ENCODE measurements around the gene MRI1.

DNA sequence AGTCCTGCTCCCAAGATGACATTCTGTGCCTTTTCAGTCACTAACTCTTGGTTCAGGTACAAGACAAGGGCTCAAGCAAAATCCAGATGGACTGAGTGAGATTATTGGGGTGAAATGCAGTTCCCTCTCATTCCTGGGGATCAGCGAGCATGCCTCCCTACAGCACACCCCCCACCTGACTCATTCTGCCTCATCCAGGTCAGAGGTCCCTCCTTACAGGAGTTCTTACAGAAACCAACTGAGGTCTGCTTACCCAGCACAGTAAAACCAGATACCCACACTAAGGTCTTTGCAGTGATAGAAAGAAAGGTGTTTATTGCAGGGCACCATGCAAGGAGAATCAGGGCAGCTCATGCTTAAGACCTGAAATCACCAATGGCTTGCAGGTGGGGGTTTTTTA is 21.6 kb upstream of the MRI1 start:
- TF ChIP-seq, protein P1, sequence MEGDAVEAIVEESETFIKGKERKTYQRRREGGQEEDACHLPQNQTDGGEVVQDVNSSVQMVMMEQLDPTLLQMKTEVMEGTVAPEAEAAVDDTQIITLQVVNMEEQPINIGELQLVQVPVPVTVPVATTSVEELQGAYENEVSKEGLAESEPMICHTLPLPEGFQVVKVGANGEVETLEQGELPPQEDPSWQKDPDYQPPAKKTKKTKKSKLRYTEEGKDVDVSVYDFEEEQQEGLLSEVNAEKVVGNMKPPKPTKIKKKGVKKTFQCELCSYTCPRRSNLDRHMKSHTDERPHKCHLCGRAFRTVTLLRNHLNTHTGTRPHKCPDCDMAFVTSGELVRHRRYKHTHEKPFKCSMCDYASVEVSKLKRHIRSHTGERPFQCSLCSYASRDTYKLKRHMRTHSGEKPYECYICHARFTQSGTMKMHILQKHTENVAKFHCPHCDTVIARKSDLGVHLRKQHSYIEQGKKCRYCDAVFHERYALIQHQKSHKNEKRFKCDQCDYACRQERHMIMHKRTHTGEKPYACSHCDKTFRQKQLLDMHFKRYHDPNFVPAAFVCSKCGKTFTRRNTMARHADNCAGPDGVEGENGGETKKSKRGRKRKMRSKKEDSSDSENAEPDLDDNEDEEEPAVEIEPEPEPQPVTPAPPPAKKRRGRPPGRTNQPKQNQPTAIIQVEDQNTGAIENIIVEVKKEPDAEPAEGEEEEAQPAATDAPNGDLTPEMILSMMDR (conservative IDR thresholded peaks at IDR 0.05) = no peak
- no peak for TF ChIP-seq EZH2 (IDR thresholded peaks at IDR 0.05; ENCODE audit: low read depth)
